Stimulated activated naive CD4-positive, alpha-beta T cell (primary cell): ENCODE measurements around the gene ZMYM1.
"Not testable (repeated sequence)": the region's sequence is repeated elsewhere in the genome, so short reads cannot be mapped to it uniquely, and the experiment has no call there.

Source experiments
- DNase-seq, 6 experiments: peaks; one replicate each; lab custom pipeline; 2025; lab: John Stamatoyannopoulos, UW

ZMYM1 gene

GRCh38 chr1:35076426-35076825 lies 2.8 kb upstream of the ZMYM1 start:
- not testable (repeated sequence) for DNase-seq

- no peak for DNase-seq
Measured at GRCh38 chr1:35080171-35080854, 1.1 kb downstream of the ZMYM1 start.

GRCh38 chr1:35085421-35085820 lies 6.2 kb downstream of the ZMYM1 start:
- DNase-seq = no peak

- no peak for DNase-seq
Measured at GRCh38 chr1:35097224-35097623, 18.0 kb downstream of the ZMYM1 start.

GRCh38 chr1:35111106-35111505 lies 31.9 kb downstream of the ZMYM1 start:
- DNase-seq = no peak

- DNase-seq = no peak
Measured at GRCh38 chr1:35112668-35113067, 33.5 kb downstream of the ZMYM1 start.

GRCh38 chr1:35115459-35116383 lies 36.5 kb downstream of the ZMYM1 start:
- no peak for DNase-seq

- DNase-seq = no peak
Measured at GRCh38 chr1:35120458-35121133, 41.4 kb downstream of the ZMYM1 start.

- DNase-seq = no peak
Measured at GRCh38 chr1:35122311-35122710, 43.1 kb downstream of the ZMYM1 start.

- no peak for DNase-seq
Measured at GRCh38 chr1:35126546-35126945, 47.4 kb downstream of the ZMYM1 start.

GRCh38 chr1:35129080-35129479 lies 49.9 kb downstream of the ZMYM1 start:
- DNase-seq = no peak

- no peak for DNase-seq
Measured at GRCh38 chr1:35136780-35137179, 57.6 kb downstream of the ZMYM1 start.

GRCh38 chr1:35137590-35137989 lies 58.4 kb downstream of the ZMYM1 start:
- not testable (repeated sequence) for DNase-seq

- DNase-seq = not testable (repeated sequence)
Measured at GRCh38 chr1:35142294-35142693, 63.1 kb downstream of the ZMYM1 start.

GRCh38 chr1:35142728-35143127 lies 63.5 kb downstream of the ZMYM1 start:
- DNase-seq = not testable (repeated sequence)

GRCh38 chr1:35143737-35144508 lies 64.7 kb downstream of the ZMYM1 start:
- DNase-seq = no peak

GRCh38 chr1:35145892-35146549 lies 66.8 kb downstream of the ZMYM1 start:
- DNase-seq = not testable (repeated sequence)

- no peak for DNase-seq
Measured at GRCh38 chr1:35151220-35151619, 72.0 kb downstream of the ZMYM1 start.

GRCh38 chr1:35164893-35165292 lies 85.7 kb downstream of the ZMYM1 start:
- no peak for DNase-seq
